HS-27A (cell line): ENCODE measurements around the gene TSPY4.
"Not testable (repeated sequence)": the region's sequence is repeated elsewhere in the genome, so short reads cannot be mapped to it uniquely, and the experiment has no call there.

Experiments used
- DNase-seq: peaks from one replicate; pipeline ENCODE4 v3.0.0-alpha.2; 2012; ENCODE audit warnings: low read depth, missing footprints

The TSPY4 gene, protein sequence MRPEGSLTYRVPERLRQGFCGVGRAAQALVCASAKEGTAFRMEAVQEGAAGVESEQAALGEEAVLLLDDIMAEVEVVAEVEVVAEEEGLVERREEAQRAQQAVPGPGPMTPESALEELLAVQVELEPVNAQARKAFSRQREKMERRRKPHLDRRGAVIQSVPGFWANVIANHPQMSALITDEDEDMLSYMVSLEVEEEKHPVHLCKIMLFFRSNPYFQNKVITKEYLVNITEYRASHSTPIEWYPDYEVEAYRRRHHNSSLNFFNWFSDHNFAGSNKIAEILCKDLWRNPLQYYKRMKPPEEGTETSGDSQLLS

DNA sequence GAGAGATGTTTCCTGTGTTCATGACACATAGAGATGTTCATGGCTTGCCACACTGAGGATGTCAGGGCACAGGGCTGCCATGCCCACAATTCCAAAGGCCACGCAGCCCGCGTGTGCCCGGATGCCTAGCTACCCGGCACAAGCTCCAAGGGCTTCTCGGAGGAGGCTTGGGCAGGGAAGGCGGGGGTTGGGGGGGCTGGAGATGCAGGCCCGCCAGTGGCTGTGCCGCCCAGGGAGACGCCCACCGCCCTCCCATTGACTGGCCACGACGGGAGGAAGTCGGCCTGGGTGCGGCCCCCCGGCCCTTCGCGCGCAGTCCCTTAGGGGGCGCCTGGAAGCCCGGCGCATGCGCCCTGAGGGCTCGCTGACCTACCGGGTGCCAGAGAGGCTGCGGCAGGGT is at the start of gene TSPY4:
TSS of gene TSPY4 (plus strand) at position 301 of the 400 bp plus-strand sequence. CDS start at position 347, 46 bp downstream.
- not testable (repeated sequence) for DNase-seq

DNA sequence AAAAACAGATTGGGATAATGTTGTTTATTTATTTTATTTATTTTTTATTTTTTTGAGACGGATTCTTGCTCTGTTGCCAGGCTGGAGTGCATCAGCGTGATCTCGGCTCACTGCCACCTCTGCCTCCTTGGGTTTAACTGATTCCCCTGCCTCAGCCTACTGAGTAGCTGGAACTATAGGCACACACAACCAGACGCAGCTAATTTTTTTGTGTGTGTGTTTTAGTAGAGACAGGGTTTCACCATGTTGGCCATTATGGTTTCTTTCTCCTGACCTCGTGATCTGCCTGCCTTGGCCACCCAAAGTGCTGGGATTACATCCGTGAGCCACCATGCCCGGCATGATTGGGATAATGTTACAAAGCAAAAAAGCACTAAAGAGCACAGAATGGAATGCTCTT is 16.3 kb upstream of the TSPY4 start:
- DNase-seq = no peak

DNA sequence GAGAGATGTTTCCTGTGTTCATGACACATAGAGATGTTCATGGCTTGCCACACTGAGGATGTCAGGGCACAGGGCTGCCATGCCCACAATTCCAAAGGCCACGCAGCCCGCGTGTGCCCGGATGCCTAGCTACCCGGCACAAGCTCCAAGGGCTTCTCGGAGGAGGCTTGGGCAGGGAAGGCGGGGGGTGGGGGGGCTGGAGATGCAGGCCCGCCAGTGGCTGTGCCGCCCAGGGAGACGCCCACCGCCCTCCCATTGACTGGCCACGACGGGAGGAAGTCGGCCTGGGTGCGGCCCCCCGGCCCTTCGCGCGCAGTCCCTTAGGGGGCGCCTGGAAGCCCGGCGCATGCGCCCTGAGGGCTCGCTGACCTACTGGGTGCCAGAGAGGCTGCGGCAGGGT is 20.2 kb downstream of the TSPY4 start, which contains the start of gene TSPY8:
TSS of gene TSPY8 (plus strand) at position 301 of the 400 bp plus-strand sequence. CDS start at position 347, 46 bp downstream.
- DNase-seq = not testable (repeated sequence)
